ENCODE data around the gene GUK1.

Gene GUK1

GRCh38 chr1:228150120-228150460, 10.0 kb downstream of the GUK1 start:
- DNase-seq (ENCODE audit: low spot score), result no peak

- DNase-seq (ENCODE audit: low spot score), result no peak
These were observed 10.5 kb downstream of the GUK1 start for GRCh38 chr1:228150461-228151179.

- no peak for DNase-seq (ENCODE audit: low spot score)
These were observed 11.3 kb downstream of the GUK1 start for GRCh38 chr1:228151180-228151925.

- no peak for DNase-seq (ENCODE audit: low spot score)
These were observed 12.2 kb downstream of the GUK1 start for GRCh38 chr1:228152097-228152917.

- DNase-seq (ENCODE audit: low spot score), result no peak
These were observed 12.8 kb downstream of the GUK1 start for GRCh38 chr1:228152918-228153258.

GRCh38 chr1:228154021-228154669, 14.1 kb downstream of the GUK1 start:
- DNase-seq (ENCODE audit: low spot score), result no peak

- DNase-seq (ENCODE audit: low spot score), result no peak
These were observed 14.8 kb downstream of the GUK1 start for GRCh38 chr1:228154670-228155571.

GRCh38 chr1:228155596-228156514, 15.8 kb downstream of the GUK1 start:
- no peak for DNase-seq (ENCODE audit: low spot score)

GRCh38 chr1:228156515-228156881, 16.4 kb downstream of the GUK1 start:
- DNase-seq (ENCODE audit: low spot score), result no peak

- no peak for DNase-seq (ENCODE audit: low spot score)
These were observed 17.1 kb downstream of the GUK1 start for GRCh38 chr1:228156941-228157728.

GRCh38 chr1:228157729-228158126, 17.6 kb downstream of the GUK1 start:
- no peak for DNase-seq (ENCODE audit: low spot score)

- DNase-seq (ENCODE audit: low spot score), result no peak
These were observed 18.3 kb downstream of the GUK1 start for GRCh38 chr1:228158151-228159007.

GRCh38 chr1:228159008-228159665, 19.1 kb downstream of the GUK1 start:
- no peak for DNase-seq (ENCODE audit: low spot score)

GRCh38 chr1:228160201-228160761, 20.2 kb downstream of the GUK1 start:
- no peak for DNase-seq (ENCODE audit: low spot score)

GRCh38 chr1:228161362-228161761, 21.3 kb downstream of the GUK1 start:
- DNase-seq (ENCODE audit: low spot score), result no peak

- DNase-seq (ENCODE audit: low spot score), result no peak
These were observed 21.8 kb downstream of the GUK1 start for GRCh38 chr1:228161866-228162265.

GRCh38 chr1:228162286-228163006, 22.4 kb downstream of the GUK1 start:
- no peak for DNase-seq (ENCODE audit: low spot score)

All from NAMALWA (cell line).